Measurements from ENCODE around the gene LRRK2.
"Not testable (repeated sequence)": the region's sequence is repeated elsewhere in the genome, so short reads cannot be mapped to it uniquely, and the experiment has no call there.

The LRRK2 gene

DNA sequence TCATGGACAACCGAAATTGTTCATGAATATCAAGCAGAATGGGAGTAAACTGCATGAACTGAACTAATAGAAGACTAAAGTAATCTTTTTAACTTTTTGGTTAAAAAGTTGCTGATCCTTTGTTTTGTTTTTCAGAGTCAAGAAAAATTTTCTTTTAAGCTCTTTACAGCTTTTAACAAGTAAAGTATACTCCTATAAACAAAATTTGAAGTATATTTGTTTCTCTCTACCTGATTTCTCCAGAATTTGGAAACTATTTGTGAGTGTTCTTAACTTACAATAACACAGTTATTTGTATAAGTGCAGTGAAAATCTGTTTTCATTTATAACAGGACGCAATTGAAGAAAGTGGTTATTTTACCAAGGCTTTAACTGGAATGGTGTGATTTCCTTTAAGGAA lies 12.2 kb upstream of the LRRK2 start:
- DNase-seq (ENCODE audit: low spot score): no peak

DNA sequence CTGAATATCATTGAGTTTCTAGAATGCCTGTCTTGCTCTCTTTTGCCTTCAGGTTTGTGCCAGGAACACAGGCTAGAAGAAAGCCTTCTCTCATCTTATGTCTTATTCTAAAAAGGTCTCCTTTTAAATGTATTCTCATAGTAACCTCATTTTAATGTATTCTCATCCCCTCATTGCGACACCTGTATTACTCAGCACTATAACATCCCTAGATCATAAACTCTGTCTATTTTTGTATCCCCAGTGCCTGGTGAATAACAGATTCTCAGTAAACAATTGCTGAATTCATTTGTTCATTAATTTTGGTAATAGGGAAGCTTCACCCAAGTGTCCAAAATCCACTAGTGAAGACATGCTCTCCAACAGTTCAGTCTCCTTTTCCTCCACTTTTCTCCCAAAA lies 8.8 kb upstream of the LRRK2 start:
- DNase-seq (ENCODE audit: low spot score): no peak

DNA sequence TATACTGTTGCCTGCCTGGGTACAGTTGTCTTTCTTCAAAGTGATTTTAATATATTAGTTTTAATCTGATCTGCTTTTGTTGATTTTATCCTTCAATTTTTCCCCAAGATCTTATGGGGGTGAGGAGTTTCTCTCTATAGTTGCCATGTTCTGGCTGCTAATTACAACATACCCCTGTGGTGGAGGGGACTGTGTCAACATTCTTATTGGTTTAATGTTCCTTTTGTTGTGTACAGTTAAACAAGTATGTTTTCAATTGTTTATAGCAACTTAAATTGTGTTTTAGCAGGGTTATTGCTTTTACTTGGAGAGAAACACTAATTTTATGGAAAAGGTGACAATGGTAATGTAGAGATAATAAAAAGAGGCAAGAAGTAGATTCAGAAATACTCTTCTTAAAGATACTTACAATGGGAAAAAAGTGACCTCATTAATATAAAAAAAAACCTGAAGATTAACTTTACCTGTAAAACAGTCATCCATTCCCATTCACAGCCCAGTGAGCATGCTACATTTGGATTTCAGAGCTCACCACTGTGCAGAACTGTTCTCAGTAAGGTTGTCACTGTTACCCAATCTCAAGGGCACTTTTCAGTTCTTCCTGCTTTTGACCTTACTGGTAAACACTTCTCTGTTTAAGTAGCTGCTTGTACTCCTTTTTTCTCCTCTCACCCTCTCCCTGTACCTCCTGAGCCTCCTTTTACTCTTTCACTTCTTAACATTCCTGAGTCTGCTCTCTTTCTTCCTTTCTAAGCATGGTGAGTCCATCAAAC lies 8.1 kb upstream of the LRRK2 start:
- no peak for DNase-seq (ENCODE audit: low spot score)

DNA sequence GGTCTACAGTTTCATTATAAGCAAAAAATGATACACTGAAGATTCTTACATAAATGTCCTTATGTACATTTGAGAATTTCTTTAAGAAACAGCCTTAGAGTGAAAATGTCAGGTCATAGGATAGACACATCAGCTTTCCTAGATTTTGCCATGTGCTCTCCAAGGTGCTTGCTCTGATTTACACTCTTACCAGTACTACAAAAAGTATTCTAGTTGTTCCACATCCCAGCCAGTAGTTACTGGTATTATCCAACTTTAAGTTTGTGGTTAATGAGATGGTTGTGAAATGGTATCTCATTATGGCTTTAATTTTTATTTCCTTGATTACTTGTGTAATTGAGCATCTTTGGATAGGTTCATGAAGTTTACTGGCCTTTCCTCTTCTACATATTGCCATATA lies 5.0 kb upstream of the LRRK2 start:
- DNase-seq (ENCODE audit: low spot score): no peak

DNA sequence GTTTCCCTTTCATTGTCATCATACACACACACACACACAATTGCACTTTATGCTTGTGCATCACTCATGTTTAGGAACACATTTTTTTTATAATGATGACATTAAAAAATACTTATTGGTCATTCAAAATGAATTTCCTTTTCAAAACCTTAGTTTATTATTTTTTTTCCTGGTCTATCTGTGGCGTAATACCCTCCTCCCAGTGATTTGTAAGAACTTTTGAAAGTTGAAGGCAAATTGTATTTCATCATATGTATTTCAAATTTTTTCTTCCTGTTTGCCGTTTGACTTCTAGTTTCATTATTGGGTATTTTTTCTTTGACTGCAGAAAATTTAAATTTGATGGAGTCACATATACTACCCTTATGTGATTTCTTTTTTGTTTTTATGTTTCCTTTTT lies 2.5 kb upstream of the LRRK2 start:
- DNase-seq (ENCODE audit: low spot score): no peak

DNA sequence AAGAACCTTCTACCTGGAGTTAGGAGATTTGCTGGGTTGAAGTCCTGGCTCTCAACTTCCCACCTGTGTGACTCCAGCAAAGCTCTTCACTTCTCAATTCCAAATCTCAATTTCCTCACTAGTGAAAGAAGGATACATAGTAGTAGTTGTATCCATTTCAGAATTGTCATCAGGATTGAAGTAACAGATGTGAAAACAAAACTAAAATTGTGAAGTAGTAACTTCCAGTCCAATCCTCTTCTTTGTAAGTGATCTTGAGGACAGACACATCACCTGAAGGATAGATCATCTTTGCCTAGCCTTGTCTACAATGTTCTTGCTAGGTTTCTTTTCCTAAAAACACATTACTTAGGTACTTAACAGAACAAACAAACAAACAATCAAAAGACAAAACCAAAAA lies 1.2 kb upstream of the LRRK2 start:
- DNase-seq (ENCODE audit: low spot score): no peak

DNA sequence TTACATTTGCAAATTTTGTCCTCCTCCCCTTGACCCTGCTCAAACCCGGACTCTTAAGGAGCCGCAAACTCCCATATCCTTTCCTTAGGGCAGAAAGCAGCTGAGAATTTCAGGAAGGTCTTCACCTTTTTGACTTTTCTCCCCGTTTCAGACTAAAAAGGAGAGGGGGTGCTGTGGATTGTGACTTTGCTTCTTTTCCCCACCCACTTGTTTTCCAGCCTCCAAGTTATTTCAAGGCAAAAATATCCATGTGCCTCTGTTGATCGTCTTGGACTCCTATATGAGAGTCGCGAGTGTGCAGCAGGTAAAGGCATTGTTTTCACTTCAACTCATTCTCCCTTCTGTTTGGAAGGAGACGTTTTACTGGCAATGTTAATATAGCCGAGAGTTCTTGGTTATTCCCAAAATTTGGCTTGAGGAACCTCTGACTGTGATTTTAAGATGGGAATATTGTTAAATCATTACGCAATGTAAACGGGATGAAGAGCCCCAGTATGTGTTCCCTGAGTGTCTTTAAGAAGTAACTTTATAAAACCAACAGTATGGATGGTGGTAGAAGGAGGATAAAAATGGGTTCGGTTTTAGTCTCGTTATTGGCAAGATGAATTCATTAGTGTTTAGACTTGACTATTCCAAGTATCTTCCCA lies 663 bp downstream of the LRRK2 start:
- DNase-seq (ENCODE audit: low spot score): no peak

DNA sequence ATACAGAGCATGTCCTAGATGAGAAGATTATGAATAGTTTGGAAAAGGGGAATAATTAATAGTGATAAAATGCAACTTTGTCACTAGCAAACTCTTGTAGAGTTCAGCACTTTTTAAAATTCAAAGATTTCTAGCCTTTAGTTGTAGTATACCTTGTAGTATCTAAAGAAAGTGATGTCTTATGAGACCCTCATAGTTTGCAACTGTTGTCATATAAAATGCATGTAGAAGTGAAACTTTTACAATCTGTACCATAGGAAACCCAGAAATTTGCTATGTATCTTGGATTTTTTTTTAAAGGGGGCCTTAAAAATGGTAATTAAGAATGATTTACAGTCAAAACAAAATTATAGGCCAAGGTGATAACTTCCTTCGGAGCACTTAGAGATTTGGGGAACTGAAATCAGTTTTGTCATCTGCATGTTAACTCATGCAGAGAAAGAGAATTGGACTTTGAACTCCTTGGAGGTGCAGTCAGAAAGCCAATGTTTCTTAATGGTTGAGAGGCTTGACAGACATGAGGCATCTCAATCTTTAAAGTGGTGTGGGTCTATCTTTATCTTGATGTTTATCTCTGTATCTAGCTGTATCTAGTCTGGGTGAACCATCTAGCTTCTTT lies 1.3 kb downstream of the LRRK2 start:
- no peak for DNase-seq (ENCODE audit: low spot score)

DNA sequence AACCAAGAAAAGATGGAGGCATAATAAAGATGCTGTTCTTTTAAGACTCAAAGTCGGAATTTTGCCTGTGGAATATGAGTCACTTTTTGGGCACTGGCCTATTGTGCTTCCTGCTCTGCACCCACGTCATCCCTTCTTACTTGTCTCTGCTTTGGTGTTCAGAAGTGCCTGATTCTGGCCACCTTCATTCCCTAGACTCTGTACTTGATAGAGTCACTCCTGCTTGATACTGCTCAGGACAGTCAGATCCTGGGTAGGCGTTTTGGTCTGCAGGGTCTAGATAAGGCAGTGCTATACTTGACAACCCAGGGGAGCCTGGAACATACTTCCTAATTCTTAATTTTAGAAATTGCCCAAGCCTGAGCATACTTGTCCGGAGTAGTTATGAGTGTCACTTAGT lies 1.9 kb downstream of the LRRK2 start:
- peak; percentile 50 for DNase-seq (ENCODE audit: low spot score)

DNA sequence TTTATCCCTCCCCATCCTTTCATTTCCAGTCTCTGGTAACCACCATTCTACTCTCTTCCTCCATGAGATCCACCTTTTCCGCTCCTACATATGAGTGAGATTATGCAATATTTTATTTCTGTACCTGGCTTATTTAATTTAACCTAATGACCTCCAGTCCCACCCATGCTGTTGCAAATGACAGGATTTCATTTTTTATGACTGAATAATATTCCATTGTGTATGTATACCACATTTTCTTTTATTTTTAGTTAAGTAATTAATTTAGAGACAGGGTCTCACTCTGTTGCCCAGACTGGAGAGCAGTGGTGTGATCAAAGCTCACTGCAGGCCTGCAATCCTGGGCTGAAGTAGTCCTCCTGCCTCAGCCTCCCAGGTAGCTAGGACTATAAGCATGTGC lies 2.6 kb downstream of the LRRK2 start:
- no peak for DNase-seq (ENCODE audit: low spot score)

DNA sequence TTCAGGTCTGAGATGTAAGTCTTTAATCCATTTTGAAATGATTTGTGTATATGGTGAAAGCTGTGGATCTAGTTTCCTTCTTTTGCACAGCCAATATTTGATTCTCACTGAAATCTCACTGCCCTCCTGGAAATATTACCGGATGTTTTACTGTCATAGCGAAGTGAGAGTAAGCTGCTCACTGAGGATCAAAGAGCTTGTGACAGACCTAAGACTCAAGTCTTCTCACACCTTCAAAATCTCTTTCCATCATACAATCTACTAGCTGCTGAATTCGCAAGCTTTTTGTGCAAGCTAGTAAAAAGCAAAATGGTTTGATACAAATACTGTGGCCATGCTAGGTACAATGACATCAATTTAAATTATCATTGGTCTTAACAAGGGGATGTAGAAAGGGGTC lies 3.9 kb downstream of the LRRK2 start:
- no peak for DNase-seq (ENCODE audit: low spot score)

DNA sequence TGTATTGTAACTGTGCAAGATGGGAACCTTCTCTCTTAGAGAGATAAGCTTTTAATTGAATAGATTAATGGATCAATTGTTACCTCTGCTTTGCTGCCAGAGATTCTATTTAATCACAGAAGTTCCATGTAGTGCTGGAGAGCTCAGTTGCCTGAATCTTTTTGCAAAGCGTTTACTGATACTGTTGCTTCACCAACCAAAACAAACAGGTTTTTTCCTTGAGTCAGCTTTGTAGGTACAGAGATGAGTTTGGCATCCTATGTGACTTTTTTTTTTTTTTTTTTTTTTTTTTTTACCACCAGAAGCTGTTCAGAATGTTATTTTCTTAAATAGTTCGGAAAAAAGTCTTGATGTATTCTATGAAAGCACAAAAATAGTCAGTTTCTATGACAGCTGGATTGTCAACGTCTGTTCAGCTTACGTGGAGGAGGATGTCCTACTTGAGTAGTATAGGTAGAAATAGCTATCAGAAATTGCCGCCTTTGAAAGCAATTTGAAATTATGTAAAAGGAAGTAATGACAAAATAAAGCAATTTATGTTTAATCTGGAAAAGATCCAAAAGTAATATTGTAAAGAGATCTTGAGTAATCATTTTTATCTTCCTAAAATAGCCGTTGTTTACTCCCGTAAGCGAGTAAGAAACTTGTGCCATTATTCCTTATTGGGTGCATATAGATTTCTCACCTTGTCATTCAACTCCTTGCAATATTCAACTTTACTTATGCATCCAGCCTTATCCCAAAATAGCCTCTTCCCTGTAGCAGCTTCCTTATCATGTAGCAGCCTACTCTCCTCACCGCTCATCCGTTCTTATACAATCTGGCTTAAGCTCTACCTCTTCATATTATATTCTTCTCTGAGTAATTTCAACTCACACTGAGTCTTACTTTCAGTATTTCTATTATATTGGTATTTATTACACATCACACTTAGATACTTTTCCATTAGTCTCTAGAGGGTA lies 5.2 kb downstream of the LRRK2 start:
- DNase-seq (ENCODE audit: low spot score): no peak

DNA sequence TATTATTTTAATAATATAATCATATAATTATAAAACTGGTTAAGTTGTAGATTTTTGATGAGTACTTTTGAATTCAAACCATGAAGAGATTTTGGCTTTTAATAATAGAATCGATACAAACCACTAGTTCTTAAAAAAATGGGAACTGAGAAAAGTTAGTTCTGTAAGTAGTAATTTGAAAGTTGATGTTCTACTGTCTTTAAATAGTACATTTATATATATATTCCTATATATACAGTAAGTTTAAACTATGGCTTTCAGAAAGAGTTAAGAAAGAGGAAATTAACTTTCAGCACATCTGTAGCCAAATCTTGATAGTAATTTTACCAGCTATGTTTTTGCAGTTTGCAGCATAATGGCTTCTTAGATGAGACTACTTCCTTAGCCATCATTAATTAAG lies 7.8 kb downstream of the LRRK2 start:
- DNase-seq (ENCODE audit: low spot score): no peak

DNA sequence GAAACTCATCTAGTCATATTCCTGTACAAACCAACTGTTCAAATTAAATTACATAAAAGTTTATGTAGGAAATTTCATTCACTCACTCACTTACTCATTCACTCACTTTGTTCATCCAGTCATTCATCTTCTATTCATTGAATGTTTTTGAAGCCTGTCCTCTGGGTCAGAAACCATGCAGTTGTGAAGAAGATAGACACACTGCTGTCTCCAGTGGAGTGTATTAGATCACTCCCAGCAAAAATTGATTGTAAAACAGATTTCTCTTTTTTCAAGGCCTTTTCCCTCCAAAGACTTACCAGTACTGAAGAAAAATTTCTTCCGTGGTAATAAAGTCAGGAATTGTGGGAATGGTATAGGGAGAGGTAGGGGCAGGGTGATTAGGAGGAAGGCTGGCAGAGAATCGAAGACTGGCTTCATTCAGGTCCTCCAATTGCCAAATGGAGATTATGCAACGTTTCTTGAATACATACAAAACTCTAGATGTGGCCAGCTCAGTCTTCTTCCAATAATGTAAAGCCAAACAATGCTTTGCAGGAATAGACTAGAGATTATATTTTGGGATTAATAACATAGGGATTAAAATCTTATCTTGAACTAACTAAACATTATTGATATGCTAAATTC lies 9.1 kb downstream of the LRRK2 start:
- DNase-seq (ENCODE audit: low spot score): no peak

DNA sequence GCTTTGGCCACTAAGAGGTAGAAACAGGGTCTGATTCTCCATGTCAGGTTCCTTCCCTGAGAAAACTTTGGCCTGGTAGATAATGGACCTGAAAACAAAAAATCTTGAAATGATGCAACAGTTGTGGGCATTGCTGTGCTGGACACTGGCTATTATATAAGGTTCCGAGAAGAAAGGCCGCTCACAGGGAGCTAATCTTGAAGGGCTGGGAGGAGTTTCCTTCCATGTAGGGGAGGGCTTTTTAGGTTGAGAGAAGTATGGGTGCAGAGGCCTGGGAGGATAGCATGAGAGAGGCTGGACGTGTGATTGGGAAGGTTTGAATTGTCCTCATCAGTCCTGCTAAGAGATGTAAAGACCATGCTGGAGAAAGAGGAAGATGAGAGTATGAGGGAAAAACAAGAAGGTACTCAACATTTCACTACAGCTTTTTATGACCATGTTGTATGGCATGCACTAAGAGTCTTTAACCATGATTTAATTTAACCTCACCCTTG lies 11.6 kb downstream of the LRRK2 start:
- DNase-seq (ENCODE audit: low spot score): no peak

DNA sequence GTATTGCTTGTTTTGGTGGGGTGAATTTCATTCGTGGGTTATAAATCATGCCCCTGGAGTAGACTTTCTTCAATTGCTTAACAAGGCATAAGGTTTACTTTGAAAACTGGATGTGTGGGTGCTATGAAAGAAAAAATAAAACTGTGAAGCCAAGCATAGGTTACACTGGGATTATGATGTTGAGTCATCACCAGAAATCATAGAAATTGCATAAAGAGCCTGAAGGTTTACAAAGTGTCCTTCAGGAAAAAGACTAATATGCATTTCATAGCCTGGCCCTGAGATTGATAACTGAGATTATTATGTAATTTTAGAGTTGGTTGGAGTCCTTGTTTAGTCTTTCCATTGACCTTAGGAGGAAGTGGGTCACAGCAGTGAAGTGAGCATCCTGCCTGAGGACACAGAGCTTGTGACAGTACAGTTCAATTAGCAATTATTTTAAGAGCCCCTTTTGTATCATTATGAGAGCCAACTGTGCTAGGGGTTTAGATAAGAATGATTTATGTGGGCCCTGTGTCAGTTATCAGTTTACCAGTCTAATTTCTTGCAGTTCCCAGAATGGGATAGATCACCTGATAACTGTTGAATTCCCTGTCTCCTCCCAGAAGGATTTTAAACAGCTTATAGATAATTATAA lies 13.6 kb downstream of the LRRK2 start:
- no peak for DNase-seq (ENCODE audit: low spot score)

DNA sequence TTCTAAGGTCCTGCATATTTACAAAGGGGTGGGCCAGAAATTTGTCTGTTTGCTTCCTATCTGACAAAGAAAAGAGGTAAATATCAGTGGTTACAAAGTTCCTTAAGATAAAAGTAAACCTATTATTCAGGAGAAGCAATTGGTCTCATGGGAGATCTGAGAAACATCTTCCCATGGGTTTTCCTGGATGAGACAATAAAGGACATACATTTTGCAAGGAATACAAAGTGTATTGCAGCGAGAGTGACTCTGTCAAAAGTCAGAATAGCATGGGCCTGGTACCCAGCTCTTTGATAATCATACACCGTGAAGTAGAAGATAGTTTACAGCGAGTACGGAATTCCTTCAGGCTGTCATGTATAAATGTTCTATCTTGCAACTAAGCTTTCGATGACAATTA lies 14.2 kb downstream of the LRRK2 start:
- DNase-seq (ENCODE audit: low spot score): no peak

DNA sequence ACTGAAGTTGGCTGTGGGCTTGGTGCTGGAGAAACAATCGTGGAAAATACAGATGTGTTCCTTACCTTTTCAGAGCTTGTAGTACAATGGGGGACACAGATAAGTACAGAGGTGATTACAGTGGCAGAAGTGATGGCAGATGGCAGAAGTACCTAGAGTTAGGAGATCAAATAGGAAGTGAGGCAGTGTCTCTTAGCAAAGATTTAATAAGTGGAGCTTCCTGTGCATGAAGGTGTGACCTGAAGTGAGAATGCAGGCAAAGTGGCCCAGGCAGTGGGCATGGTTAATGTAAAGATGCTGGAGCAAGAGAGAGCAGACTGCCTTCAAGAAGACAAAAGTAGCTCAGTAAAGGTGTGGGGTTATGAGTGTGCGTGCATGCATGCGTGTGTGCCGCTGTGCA lies 16.0 kb downstream of the LRRK2 start:
- DNase-seq (ENCODE audit: low spot score): no peak

DNA sequence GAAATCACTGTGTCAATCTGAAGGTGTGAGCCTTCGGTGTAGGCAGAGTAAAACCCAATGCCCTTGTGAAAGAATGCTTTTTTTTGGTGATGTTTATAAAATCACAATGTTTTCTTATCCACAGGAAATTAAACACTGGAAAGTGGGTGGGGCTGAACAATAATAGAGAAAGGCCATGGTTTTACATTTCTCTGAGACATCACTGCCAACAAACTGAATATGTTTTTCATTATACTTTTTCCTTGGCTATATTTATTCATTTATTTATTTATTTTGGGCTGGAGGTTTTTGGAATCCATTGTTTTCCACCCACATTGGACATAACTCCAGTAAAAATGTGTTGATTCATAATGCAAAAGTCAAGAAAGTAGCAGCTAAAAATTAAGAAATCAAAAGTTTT lies 16.9 kb downstream of the LRRK2 start:
- DNase-seq (ENCODE audit: low spot score): no peak

DNA sequence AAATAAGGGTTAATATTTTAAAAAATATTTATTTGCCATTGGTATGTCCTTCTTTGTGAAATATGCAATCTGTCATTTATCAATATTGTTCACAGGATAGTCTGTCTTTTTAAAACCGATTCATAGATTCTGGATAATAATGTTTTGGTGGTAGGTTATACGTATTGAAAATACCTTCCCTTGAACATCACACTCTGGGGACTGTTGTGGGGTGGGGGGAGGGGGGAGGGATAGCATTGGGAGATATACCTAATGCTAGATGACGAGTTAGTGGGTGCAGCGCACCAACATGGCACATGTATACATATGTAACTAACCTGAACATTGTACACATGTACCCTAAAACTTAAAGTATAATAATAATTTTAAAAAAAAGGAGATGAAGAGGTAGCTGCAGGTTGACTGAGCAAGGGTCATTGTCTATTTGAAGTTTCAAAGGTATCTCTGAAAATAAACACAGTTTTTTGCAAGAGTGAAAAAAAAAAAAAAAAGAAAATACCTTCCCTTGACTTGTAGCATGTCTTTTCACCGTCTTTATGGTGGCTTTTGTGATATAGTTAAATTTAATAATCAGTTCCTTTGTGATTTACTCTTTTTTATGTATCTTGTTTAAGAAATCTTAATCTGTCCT lies 19.8 kb downstream of the LRRK2 start:
- DNase-seq (ENCODE audit: low spot score): not testable (repeated sequence)

DNA sequence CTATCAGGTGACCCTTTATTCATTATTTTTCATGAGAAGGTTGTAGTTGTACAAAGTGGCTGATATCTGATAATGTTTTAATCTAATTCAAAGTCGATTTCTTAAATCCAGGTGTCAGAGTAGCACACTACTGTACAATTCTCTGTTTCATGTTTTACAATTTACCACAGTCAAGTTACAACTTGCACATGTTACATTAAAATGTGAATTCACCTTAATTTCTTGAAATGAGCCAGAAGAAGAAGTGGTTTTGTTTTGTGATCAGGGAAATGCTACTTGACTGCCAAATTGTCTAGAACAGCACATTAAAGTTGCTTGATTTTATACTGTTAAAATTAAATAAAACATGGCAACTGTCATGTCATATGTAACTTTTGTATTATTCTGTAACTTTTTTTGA lies 23.2 kb downstream of the LRRK2 start:
- no peak for DNase-seq (ENCODE audit: low spot score)
